ENCODE results near the gene NCCRP1.

NCCRP1 gene

DNA sequence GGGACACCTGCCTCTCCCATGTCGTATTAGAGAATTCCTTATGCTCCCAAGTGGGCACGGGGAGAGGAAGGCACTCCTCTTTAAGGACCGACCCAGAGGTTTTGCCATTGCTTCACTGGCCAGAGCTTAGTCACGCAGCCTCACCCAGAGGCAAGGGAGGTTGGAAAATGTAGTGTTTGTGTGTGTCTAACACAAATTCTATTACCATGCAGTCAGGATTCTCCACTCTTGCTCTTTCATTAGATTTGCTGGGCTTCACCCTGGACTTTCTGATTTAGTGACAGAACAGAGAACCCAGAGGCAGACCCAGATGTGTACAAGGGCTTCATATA lies 14.6 kb upstream of the NCCRP1 start:
- Histone ChIP-seq H3K27ac (ENCODE audit: poor library complexity, severe bottlenecking) (no peak overlapping the region), H3K4me3 (ENCODE audit: severe bottlenecking) (no peak overlapping the region), H3K9me3 (ENCODE audit: severe bottlenecking) (no peaks in the 10 kb centered on the region), H3K27me3 (ENCODE audit: insufficient read depth, poor library complexity, severe bottlenecking) (no peaks in the 10 kb centered on the region), H3K36me3 (ENCODE audit: low read depth) (peaks cover 10% of the 10 kb centered on the region; the same call in 1 of the 2 replicates), H3K4me1 (ENCODE audit: insufficient read depth, poor library complexity, severe bottlenecking) (no peaks in the 10 kb centered on the region)
- ATAC-seq (ENCODE audit: low read depth) (0 out of 3 replicates have a peak, but pooled peaks have one; percentile 28), DNase-seq (ENCODE audit: low spot score) (no peak)
- TF ChIP-seq, protein P1, sequence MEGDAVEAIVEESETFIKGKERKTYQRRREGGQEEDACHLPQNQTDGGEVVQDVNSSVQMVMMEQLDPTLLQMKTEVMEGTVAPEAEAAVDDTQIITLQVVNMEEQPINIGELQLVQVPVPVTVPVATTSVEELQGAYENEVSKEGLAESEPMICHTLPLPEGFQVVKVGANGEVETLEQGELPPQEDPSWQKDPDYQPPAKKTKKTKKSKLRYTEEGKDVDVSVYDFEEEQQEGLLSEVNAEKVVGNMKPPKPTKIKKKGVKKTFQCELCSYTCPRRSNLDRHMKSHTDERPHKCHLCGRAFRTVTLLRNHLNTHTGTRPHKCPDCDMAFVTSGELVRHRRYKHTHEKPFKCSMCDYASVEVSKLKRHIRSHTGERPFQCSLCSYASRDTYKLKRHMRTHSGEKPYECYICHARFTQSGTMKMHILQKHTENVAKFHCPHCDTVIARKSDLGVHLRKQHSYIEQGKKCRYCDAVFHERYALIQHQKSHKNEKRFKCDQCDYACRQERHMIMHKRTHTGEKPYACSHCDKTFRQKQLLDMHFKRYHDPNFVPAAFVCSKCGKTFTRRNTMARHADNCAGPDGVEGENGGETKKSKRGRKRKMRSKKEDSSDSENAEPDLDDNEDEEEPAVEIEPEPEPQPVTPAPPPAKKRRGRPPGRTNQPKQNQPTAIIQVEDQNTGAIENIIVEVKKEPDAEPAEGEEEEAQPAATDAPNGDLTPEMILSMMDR (IDR thresholded peaks at IDR 0.05; ENCODE audit: poor library complexity, severe bottlenecking), result no peak

DNA sequence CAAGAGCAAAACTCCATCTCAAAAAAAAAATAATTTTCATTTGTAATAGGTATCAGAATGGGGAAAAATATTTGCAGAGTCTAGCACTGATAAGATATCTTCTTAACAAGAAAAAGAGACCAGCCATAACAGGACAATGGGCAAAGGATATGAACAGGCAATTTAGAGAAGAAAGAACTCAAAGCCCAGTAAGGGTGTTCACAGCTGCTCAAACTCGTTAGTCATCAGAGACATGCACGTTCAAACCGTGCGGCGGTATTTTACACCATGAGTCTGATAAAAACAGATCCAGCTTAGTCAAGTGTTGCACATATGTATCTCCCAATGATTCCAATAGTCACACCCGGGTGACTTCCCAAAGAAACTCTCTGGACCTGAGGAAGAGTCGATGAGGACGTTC lies 13.7 kb upstream of the NCCRP1 start:
- no peaks in the 10 kb centered on the region for H3K36me3 ChIP-seq (ENCODE audit: low read depth)
- no peaks in the 10 kb centered on the region for H3K27me3 ChIP-seq (ENCODE audit: insufficient read depth, poor library complexity, severe bottlenecking)
- no peaks in the 10 kb centered on the region for H3K4me1 ChIP-seq (ENCODE audit: insufficient read depth, poor library complexity, severe bottlenecking)
- DNase-seq (ENCODE audit: low spot score) (no peak), ATAC-seq (ENCODE audit: low read depth) (no peak)
- H3K27ac ChIP-seq (ENCODE audit: poor library complexity, severe bottlenecking), result no peak overlapping the region
- H3K9me3 ChIP-seq (ENCODE audit: severe bottlenecking), result no peaks in the 10 kb centered on the region
- no peak overlapping the region for H3K4me3 ChIP-seq (ENCODE audit: severe bottlenecking)
- TF ChIP-seq, protein P1 (IDR thresholded peaks at IDR 0.05; ENCODE audit: poor library complexity, severe bottlenecking), result no peak

DNA sequence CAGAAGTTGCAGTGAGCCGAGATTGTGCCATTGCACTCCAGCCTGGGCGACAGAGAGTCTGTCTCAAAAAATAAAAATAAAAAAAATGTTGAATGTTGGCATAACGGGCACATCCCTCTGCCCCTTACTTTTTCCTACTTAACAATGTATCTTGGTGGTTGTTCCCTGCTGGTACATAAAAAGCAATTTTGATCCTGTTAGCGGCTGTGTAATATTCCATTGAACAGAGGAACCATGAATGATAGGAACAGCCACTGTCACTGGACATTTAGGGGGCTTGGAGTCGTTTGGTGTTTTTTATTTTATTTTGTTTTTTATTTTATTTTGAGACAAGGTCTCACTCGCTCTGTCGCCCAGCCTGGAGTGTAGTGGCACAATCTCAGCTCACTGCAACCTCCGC lies 10.4 kb upstream of the NCCRP1 start:
- no peaks in the 10 kb centered on the region for H3K4me1 ChIP-seq (ENCODE audit: insufficient read depth, poor library complexity, severe bottlenecking)
- H3K4me3 ChIP-seq (ENCODE audit: severe bottlenecking), result no peak overlapping the region
- no peak for ATAC-seq (ENCODE audit: low read depth)
- TF ChIP-seq, protein P1 (IDR thresholded peaks at IDR 0.05; ENCODE audit: poor library complexity, severe bottlenecking), result no peak
- H3K27ac ChIP-seq (ENCODE audit: poor library complexity, severe bottlenecking), result no peak overlapping the region
- no peaks in the 10 kb centered on the region for H3K9me3 ChIP-seq (ENCODE audit: severe bottlenecking)
- DNase-seq (ENCODE audit: low spot score), result no peak
- no peaks in the 10 kb centered on the region for H3K36me3 ChIP-seq (ENCODE audit: low read depth)
- no peaks in the 10 kb centered on the region for H3K27me3 ChIP-seq (ENCODE audit: insufficient read depth, poor library complexity, severe bottlenecking)

DNA sequence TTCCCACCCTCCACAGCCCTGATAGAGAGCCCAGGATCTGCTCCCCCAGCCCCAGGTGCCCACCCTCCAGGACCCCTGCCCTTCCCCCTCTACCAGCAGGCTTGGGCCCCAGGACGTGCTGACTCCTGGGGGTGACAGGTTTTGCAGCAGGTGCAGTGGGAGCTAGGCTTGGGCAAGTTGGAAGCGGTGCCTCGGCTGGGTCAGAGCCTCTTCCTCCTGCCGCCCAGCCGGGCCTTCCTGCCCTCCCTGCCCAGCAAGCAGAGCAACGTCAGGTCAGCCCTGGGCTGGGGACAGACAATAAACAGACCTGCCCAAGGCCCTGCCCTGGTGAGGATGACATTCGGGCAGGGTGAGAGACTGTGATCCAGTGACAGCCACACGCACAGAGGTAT lies 9.2 kb upstream of the NCCRP1 start:
- no peak overlapping the region for H3K27ac ChIP-seq (ENCODE audit: poor library complexity, severe bottlenecking)
- no peaks in the 10 kb centered on the region for H3K36me3 ChIP-seq (ENCODE audit: low read depth)
- no peaks in the 10 kb centered on the region for H3K9me3 ChIP-seq (ENCODE audit: severe bottlenecking)
- H3K27me3 ChIP-seq (ENCODE audit: insufficient read depth, poor library complexity, severe bottlenecking), result no peaks in the 10 kb centered on the region
- TF ChIP-seq, protein P1 (IDR thresholded peaks at IDR 0.05; ENCODE audit: poor library complexity, severe bottlenecking), result peak; percentile 45
- no peaks in the 10 kb centered on the region for H3K4me1 ChIP-seq (ENCODE audit: insufficient read depth, poor library complexity, severe bottlenecking)
- DNase-seq (ENCODE audit: low spot score) (no peak), ATAC-seq (ENCODE audit: low read depth) (no peak)
- H3K4me3 ChIP-seq (ENCODE audit: severe bottlenecking), result no peak overlapping the region

DNA sequence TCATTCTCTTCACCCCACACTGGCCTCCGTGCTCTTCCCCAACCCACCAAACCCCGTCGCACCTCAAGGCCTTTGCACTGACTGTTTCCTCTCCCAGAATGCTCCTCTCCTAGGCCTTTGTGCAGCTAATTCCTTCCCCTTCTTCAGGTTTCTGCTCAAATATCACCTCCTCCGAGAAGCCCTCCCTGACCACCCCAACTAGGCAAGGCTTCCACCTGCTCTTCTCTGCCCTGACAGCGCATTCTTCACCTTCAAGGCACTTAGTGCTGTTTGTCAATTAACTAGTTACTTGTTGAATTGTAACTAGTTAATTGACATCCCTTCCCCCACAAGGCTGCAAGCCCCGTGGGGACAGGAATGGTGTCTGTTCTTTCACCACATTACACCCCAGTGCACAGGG lies 7.8 kb upstream of the NCCRP1 start:
- no peak overlapping the region for H3K4me3 ChIP-seq (ENCODE audit: severe bottlenecking)
- ATAC-seq (ENCODE audit: low read depth) (no peak), DNase-seq (ENCODE audit: low spot score) (no peak)
- H3K27me3 ChIP-seq (ENCODE audit: insufficient read depth, poor library complexity, severe bottlenecking), result no peaks in the 10 kb centered on the region
- TF ChIP-seq, protein P1 (IDR thresholded peaks at IDR 0.05; ENCODE audit: poor library complexity, severe bottlenecking), result no peak
- H3K36me3 ChIP-seq (ENCODE audit: low read depth), result no peaks in the 10 kb centered on the region
- H3K27ac ChIP-seq (ENCODE audit: poor library complexity, severe bottlenecking), result no peak overlapping the region
- no peaks in the 10 kb centered on the region for H3K9me3 ChIP-seq (ENCODE audit: severe bottlenecking)
- H3K4me1 ChIP-seq (ENCODE audit: insufficient read depth, poor library complexity, severe bottlenecking), result no peaks in the 10 kb centered on the region

Data from RWPE2 (cell line).